Measurements from ENCODE around the gene GPR176.

- TF ChIP-seq CTCF (conservative IDR thresholded peaks at IDR 0.05), result no peak
- TF ChIP-seq ZFX (IDR thresholded peaks at IDR 0.05), result no peak
These were observed 21.7 kb downstream of the GPR176 start for GRCh38 chr15:39898317-39898716.
